Measurements from ENCODE around the gene C3orf70.

DNA sequence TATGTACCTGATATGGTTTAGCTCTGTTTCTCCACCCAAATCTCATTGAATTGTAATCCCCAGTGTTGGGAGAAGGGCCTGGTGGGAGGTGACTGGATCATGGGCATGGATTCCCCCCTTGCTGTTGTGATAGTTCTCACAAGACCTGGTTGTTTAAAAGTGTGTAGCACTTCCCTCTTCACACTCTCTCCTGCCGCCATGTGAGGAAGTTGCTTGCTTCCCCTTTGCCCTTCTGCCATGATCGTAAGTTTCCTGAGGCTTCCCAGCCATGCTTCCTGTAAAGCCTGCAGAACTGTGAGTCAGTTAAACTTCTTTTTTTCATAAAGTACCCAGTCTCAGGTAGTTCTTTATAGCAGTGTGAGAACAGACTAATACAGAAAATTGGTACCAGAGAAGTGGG is 93.1 kb downstream of the C3orf70 start:
- no peak for TF ChIP-seq GATA2 (IDR thresholded peaks at IDR 0.05; ENCODE audit: low read depth, low read length)
- no peak for TF ChIP-seq GATA3 (IDR thresholded peaks at IDR 0.05; ENCODE audit: low read depth, low read length)

All from SH-SY5Y (cell line).